Parathyroid adenoma (tissue), 2 donors: ENCODE results near the gene MCCC1.
"Not testable (repeated sequence)": the region's sequence is repeated elsewhere in the genome, so short reads cannot be mapped to it uniquely, and the experiment has no call there.

ENCODE experiments used
- H2AFZ ChIP-seq: fragments of 300-600 bp; sonication (generic); one replicate; pipeline ENCODE4 v1.7.0; 2017; ENCODE audit warnings: antibody characterized with exemption, mild to moderate bottlenecking
- H3K27ac ChIP-seq: fragments of 300-600 bp; sonication (generic); one replicate; pipeline ENCODE4 v1.7.0; 2017
- H3K27me3 ChIP-seq: fragments of 300-600 bp; sonication (generic); one replicate; pipeline ENCODE4 v1.7.0; 2017; ENCODE audit warnings: low read length; ENCODE audit not compliant: control insufficient read depth, insufficient read depth
- H3K36me3 ChIP-seq: fragments of 300-600 bp; sonication (generic); one replicate; pipeline ENCODE4 v1.7.0; 2017; ENCODE audit warnings: low read length; ENCODE audit not compliant: control insufficient read depth, insufficient read depth
- H3K4me1 ChIP-seq: fragments of 300-600 bp; sonication (generic); one replicate; pipeline ENCODE4 v1.7.0; 2017; ENCODE audit warnings: control low read depth
- H3K4me2 ChIP-seq: fragments of 300-600 bp; sonication (generic); one replicate; pipeline ENCODE4 v1.7.0; 2017; ENCODE audit warnings: low read length
- H3K4me3 ChIP-seq: fragments of 300-600 bp; sonication (generic); one replicate; pipeline ENCODE4 v1.7.0; 2017; ENCODE audit warnings: low read depth, low read length
- H3K79me2 ChIP-seq: fragments of 300-600 bp; sonication (generic); one replicate; pipeline ENCODE4 v1.7.0; 2017; ENCODE audit warnings: control low read depth
- H3K9ac ChIP-seq: fragments of 300-600 bp; sonication (generic); one replicate; pipeline ENCODE4 v1.7.0; 2017; ENCODE audit warnings: mild to moderate bottlenecking
- H3K9me3 ChIP-seq: fragments of 300-600 bp; sonication (generic); one replicate; pipeline ENCODE4 v1.7.0; 2017; ENCODE audit warnings: low read length; ENCODE audit not compliant: control insufficient read depth
- CTCF ChIP-seq: fragments of 300-600 bp; sonication (generic); IDR thresholded peaks from one replicate; pipeline ENCODE4 v1.7.0; 2017; ENCODE audit warnings: antibody characterized with exemption, mild to moderate bottlenecking
- donor health status: primary hyperparathyroidism.

Gene MCCC1

GRCh38 chr3:183106635-183107034 is 7.3 kb upstream of the MCCC1 start:
- no peaks in the 10 kb centered on the region for H3K9me3 ChIP-seq
- H3K27ac ChIP-seq: no peak overlapping the region
- no peaks in the 10 kb centered on the region for H3K79me2 ChIP-seq
- no peak for TF ChIP-seq CTCF
- no peaks in the 10 kb centered on the region for H3K27me3 ChIP-seq
- H3K36me3 ChIP-seq: no peaks in the 10 kb centered on the region
- H3K4me1 ChIP-seq: no peaks in the 10 kb centered on the region
- no peak overlapping the region for H2AFZ ChIP-seq
- no peak overlapping the region for H3K9ac ChIP-seq
- no peak overlapping the region for H3K4me2 ChIP-seq
- no peak overlapping the region for H3K4me3 ChIP-seq

GRCh38 chr3:183103950-183104349 is 4.7 kb upstream of the MCCC1 start:
- H2AFZ ChIP-seq, H3K4me1 ChIP-seq, H3K79me2 ChIP-seq, H3K4me2 ChIP-seq, H3K27ac ChIP-seq, H3K9ac ChIP-seq, H3K36me3 ChIP-seq, H3K4me3 ChIP-seq, H3K9me3 ChIP-seq, H3K27me3 ChIP-seq: not testable (repeated sequence)

GRCh38 chr3:183101040-183101439 is 1.7 kb upstream of the MCCC1 start:
- H3K36me3 ChIP-seq, H3K4me3 ChIP-seq, H3K79me2 ChIP-seq, H3K4me2 ChIP-seq, H3K4me1 ChIP-seq, H3K9ac ChIP-seq, H3K27ac ChIP-seq, H2AFZ ChIP-seq, H3K9me3 ChIP-seq, H3K27me3 ChIP-seq: not testable (repeated sequence)

- Histone ChIP-seq H3K79me2 (peaks cover 3% of the 10 kb centered on the region), H3K27ac (no peak overlapping the region), H3K4me2 (no peak overlapping the region), H3K4me1 (no peaks in the 10 kb centered on the region), H2AFZ (peak overlapping the region; percentile 75), H3K27me3 (no peaks in the 10 kb centered on the region), H3K9ac (no peak overlapping the region), H3K36me3 (no peaks in the 10 kb centered on the region), H3K4me3 (no peak overlapping the region), H3K9me3 (no peaks in the 10 kb centered on the region)
- TF ChIP-seq CTCF: no peak
Measured at GRCh38 chr3:183100376-183100775, 1.1 kb upstream of the MCCC1 start.

GRCh38 chr3:183099838-183100204 is 525 bp upstream of the MCCC1 start:
- no peaks in the 10 kb centered on the region for H3K9me3 ChIP-seq
- no peaks in the 10 kb centered on the region for H3K36me3 ChIP-seq
- peak overlapping the region; percentile 90 for H3K4me2 ChIP-seq
- no peaks in the 10 kb centered on the region for H3K27me3 ChIP-seq
- H3K4me3 ChIP-seq: peak overlapping the region; percentile 93
- peak overlapping the region; percentile 75 for H2AFZ ChIP-seq
- no peak overlapping the region for H3K9ac ChIP-seq
- no peak for TF ChIP-seq CTCF
- H3K4me1 ChIP-seq: no peaks in the 10 kb centered on the region
- peak overlapping the region; percentile 63 for H3K27ac ChIP-seq
- peaks cover 3% of the 10 kb centered on the region for H3K79me2 ChIP-seq

- H3K9ac ChIP-seq: peak overlapping the region; percentile 58
- H3K36me3 ChIP-seq: no peaks in the 10 kb centered on the region
- H3K27ac ChIP-seq: peak overlapping the region; percentile 63
- peak overlapping the region; percentile 93 for H3K4me3 ChIP-seq
- TF ChIP-seq CTCF: no peak
- no peaks in the 10 kb centered on the region for H3K9me3 ChIP-seq
- H3K4me2 ChIP-seq: peak overlapping the region; percentile 90
- H3K4me1 ChIP-seq: no peaks in the 10 kb centered on the region
- H2AFZ ChIP-seq: peak overlapping the region; percentile 75
- H3K27me3 ChIP-seq: no peaks in the 10 kb centered on the region
- peaks cover 3% of the 10 kb centered on the region for H3K79me2 ChIP-seq
Measured at GRCh38 chr3:183098536-183099025, 715 bp downstream of the MCCC1 start.
